ENCODE results near the gene ACTR8. TPM values are rescaled to one million over a fixed set of nuclear protein-coding genes. Genes with fewer than 3 reads are reported as not detected.

ACTR8 gene
- total RNA-seq, 1 donor from 2014 or later, result 26.0 TPM

- no peak for TF ChIP-seq CTCF (IDR thresholded peaks at IDR 0.05)
- DNase-seq (no peak), ATAC-seq (no peak)
- no peaks in the 10 kb centered on the region for H3K27me3 ChIP-seq (ENCODE audit: low read depth)
- intact Hi-C loops (cut with DNase I), result no loop called here
- no peaks in the 10 kb centered on the region for H3K4me1 ChIP-seq
- H3K27ac ChIP-seq, result no peak overlapping the region
- no peaks in the 10 kb centered on the region for H3K9me3 ChIP-seq
- H3K36me3 ChIP-seq, result peaks cover 72% of the 10 kb centered on the region
- no peak overlapping the region for H3K4me3 ChIP-seq
Measured at GRCh38 chr3:53862241-53862640, 19.7 kb downstream of the ACTR8 start.

- ATAC-seq (no peak), DNase-seq (no peak)
- Histone ChIP-seq H3K27ac (no peak overlapping the region), H3K4me1 (no peaks in the 10 kb centered on the region), H3K4me3 (no peak overlapping the region), H3K36me3 (peaks cover 52% of the 10 kb centered on the region), H3K9me3 (no peaks in the 10 kb centered on the region), H3K27me3 (ENCODE audit: low read depth) (no peaks in the 10 kb centered on the region)
- TF ChIP-seq CTCF (IDR thresholded peaks at IDR 0.05), result no peak
- intact Hi-C loops (cut with DNase I), result no loop called here
Measured at GRCh38 chr3:53860196-53860595, 21.8 kb downstream of the ACTR8 start.

GRCh38 chr3:53859178-53859577 lies 22.8 kb downstream of the ACTR8 start:
- peaks cover 42% of the 10 kb centered on the region for H3K36me3 ChIP-seq
- no peak overlapping the region for H3K27ac ChIP-seq
- intact Hi-C loops (cut with DNase I), result no loop called here
- H3K27me3 ChIP-seq (ENCODE audit: low read depth), result no peaks in the 10 kb centered on the region
- ATAC-seq (no peak), DNase-seq (no peak)
- H3K4me3 ChIP-seq, result no peak overlapping the region
- no peak for TF ChIP-seq CTCF (IDR thresholded peaks at IDR 0.05)
- H3K9me3 ChIP-seq, result no peaks in the 10 kb centered on the region
- H3K4me1 ChIP-seq, result no peaks in the 10 kb centered on the region

GRCh38 chr3:53858096-53858741 lies 23.7 kb downstream of the ACTR8 start:
- ATAC-seq (no peak), DNase-seq (no peak)
- no peak for TF ChIP-seq CTCF (IDR thresholded peaks at IDR 0.05)
- Histone ChIP-seq H3K4me1 (no peaks in the 10 kb centered on the region), H3K36me3 (peaks cover 32% of the 10 kb centered on the region), H3K27ac (no peak overlapping the region), H3K4me3 (no peak overlapping the region), H3K9me3 (no peaks in the 10 kb centered on the region), H3K27me3 (ENCODE audit: low read depth) (no peaks in the 10 kb centered on the region)
- intact Hi-C loops (cut with DNase I), result no loop called here

GRCh38 chr3:53856964-53857363 lies 25.0 kb downstream of the ACTR8 start:
- Histone ChIP-seq H3K27me3 (ENCODE audit: low read depth) (no peaks in the 10 kb centered on the region), H3K4me1 (no peaks in the 10 kb centered on the region), H3K36me3 (peaks cover 21% of the 10 kb centered on the region), H3K9me3 (no peaks in the 10 kb centered on the region), H3K27ac (no peak overlapping the region), H3K4me3 (no peak overlapping the region)
- no peak for TF ChIP-seq CTCF (IDR thresholded peaks at IDR 0.05)
- DNase-seq (no peak), ATAC-seq (no peak)
- intact Hi-C loops (cut with DNase I), result no loop called here

Data from lower lobe of right lung (tissue), 2 donors.